NCI-H526 treated with DMSO at 0.1 percent for 48 hours (cell line): Measurements from ENCODE around the gene ADAMTS9.

ENCODE experiments used
- DNase-seq: peaks from one replicate; lab custom pipeline; 2025; lab: John Stamatoyannopoulos, UW

Gene ADAMTS9

GRCh38 chr3:64687781-64688604 lies at the start of gene ADAMTS9:
Gene ADAMTS9, minus strand, starts transcription at chr3:64688000. Its CDS starts 343 bp downstream, at chr3:64687657.
- no peak for DNase-seq

- no peak for DNase-seq
These were observed 44.8 kb upstream of the ADAMTS9 start for GRCh38 chr3:64732576-64732975.

- no peak for DNase-seq
These were observed 42.9 kb upstream of the ADAMTS9 start for GRCh38 chr3:64730681-64731080.

GRCh38 chr3:64728994-64729393 lies 41.2 kb upstream of the ADAMTS9 start:
- no peak for DNase-seq

GRCh38 chr3:64728428-64728827 lies 40.6 kb upstream of the ADAMTS9 start:
- no peak for DNase-seq

- peak; percentile 14 for DNase-seq
These were observed 38.8 kb upstream of the ADAMTS9 start for GRCh38 chr3:64726414-64727090.

GRCh38 chr3:64718976-64719375 lies 31.2 kb upstream of the ADAMTS9 start:
- no peak for DNase-seq

- no peak for DNase-seq
These were observed 30.2 kb upstream of the ADAMTS9 start for GRCh38 chr3:64717872-64718613.

- no peak for DNase-seq
These were observed 29.6 kb upstream of the ADAMTS9 start for GRCh38 chr3:64717411-64717810.

- DNase-seq, result no peak
These were observed 28.4 kb upstream of the ADAMTS9 start for GRCh38 chr3:64716110-64716710.

GRCh38 chr3:64715211-64715982 lies 27.6 kb upstream of the ADAMTS9 start:
- DNase-seq, result no peak

- DNase-seq, result no peak
These were observed 20.7 kb upstream of the ADAMTS9 start for GRCh38 chr3:64708456-64708855.

- no peak for DNase-seq
These were observed 18.1 kb upstream of the ADAMTS9 start for GRCh38 chr3:64705946-64706345.

- DNase-seq, result no peak
These were observed 9.1 kb upstream of the ADAMTS9 start for GRCh38 chr3:64696896-64697295.

GRCh38 chr3:64694114-64694513 lies 6.3 kb upstream of the ADAMTS9 start:
- DNase-seq, result no peak

GRCh38 chr3:64693031-64693430 lies 5.2 kb upstream of the ADAMTS9 start:
- no peak for DNase-seq

- DNase-seq, result no peak
These were observed 3.3 kb upstream of the ADAMTS9 start for GRCh38 chr3:64691051-64691450.

GRCh38 chr3:64687086-64687780 lies 567 bp downstream of the ADAMTS9 start:
- no peak for DNase-seq

- DNase-seq, result no peak
These were observed 1.3 kb downstream of the ADAMTS9 start for GRCh38 chr3:64686446-64686908.

- DNase-seq, result no peak
These were observed 1.9 kb downstream of the ADAMTS9 start for GRCh38 chr3:64685800-64686445.
